CD4-positive, alpha-beta T cell (primary cell): ENCODE results near the gene CUL9. TPM values are rescaled to one million over a fixed set of nuclear protein-coding genes. Genes with fewer than 3 reads are reported as not detected.

ENCODE experiments used
- ATAC-seq: fragments of 200-7000 bp; cut with Tn5 transposase; one replicate; pipeline ENCODE4 v1.10.0; 2022; ENCODE audit warnings: mild to moderate bottlenecking; ENCODE audit not compliant: poor library complexity
- CTCF ChIA-PET: fragments of 350-600 bp; sonication (Branson Sonifier 250); formaldehyde crosslinking; loops from one replicate; lab custom pipeline; 2021; ENCODE audit warnings: antibody characterized with exemption, inconsistent platforms; lab: Charles Lee
- POLR2A ChIA-PET: fragments of 350-600 bp; sonication (Branson Sonifier 250); formaldehyde crosslinking; loops from one replicate; lab custom pipeline; 2021; ENCODE audit warnings: antibody characterized with exemption, inconsistent platforms; lab: Charles Lee
- DNase-seq, 14 experiments: peaks; one replicate each; pipeline ENCODE4 v3.0.0-alpha.2; 2013 to 2020; ENCODE audit warnings: mixed read lengths in 2 of 14
- H3K27ac ChIP-seq, 2 donors: one replicate each; pipeline versions ENCODE4 v1.5.1 to v1.7.0; 2013; ENCODE audit warnings: low read length in 2 of 2, low read depth in 1 of 2, mild to moderate bottlenecking in 1 of 2
- H3K27me3 ChIP-seq, 2 experiments: 1 replicate in 1 of 2; 2 replicates in 1 of 2; pipeline versions ENCODE4 v1.6.1 to v1.7.0; 2013; ENCODE audit warnings: low read length in 2 of 2, control low read depth in 1 of 2, mild to moderate bottlenecking in 1 of 2, moderate library complexity in 1 of 2; ENCODE audit not compliant: insufficient read depth in 2 of 2, control insufficient read depth in 1 of 2
- H3K36me3 ChIP-seq: one replicate; pipeline ENCODE4 v1.6.1; 2013; ENCODE audit warnings: low read length, control low read depth; ENCODE audit not compliant: insufficient read depth
- H3K4me1 ChIP-seq: one replicate; pipeline ENCODE4 v1.6.1; 2013; ENCODE audit warnings: low read length, control low read depth; ENCODE audit not compliant: insufficient read depth
- H3K4me3 ChIP-seq: one replicate; pipeline ENCODE4 v1.5.1; 2013; ENCODE audit warnings: mild to moderate bottlenecking, low read length, moderate library complexity
- H3K9me3 ChIP-seq, 2 experiments: 1 replicate in 1 of 2; 2 replicates in 1 of 2; pipeline versions ENCODE4 v1.6.1 to v1.7.0; 2013; ENCODE audit warnings: low read length in 2 of 2, mild to moderate bottlenecking in 2 of 2, control low read depth in 1 of 2, moderate library complexity in 1 of 2; ENCODE audit not compliant: control insufficient read depth in 1 of 2, insufficient read depth in 1 of 2
- H3K27ac Mint-ChIP-seq: one replicate; pipeline ENCODE4 v1.8.0; 2020; ENCODE audit warnings: mixed read lengths
- H3K27me3 Mint-ChIP-seq: one replicate; pipeline ENCODE4 v1.8.0; 2021; ENCODE audit warnings: mixed read lengths
- H3K36me3 Mint-ChIP-seq: one replicate; pipeline ENCODE4 v1.8.0; 2021; ENCODE audit warnings: low read depth, mixed read lengths
- H3K4me1 Mint-ChIP-seq: one replicate; pipeline ENCODE4 v1.8.0; 2021; ENCODE audit warnings: low read depth, mixed read lengths
- H3K4me3 Mint-ChIP-seq: one replicate; pipeline ENCODE4 v1.8.0; 2020; ENCODE audit warnings: mild to moderate bottlenecking, mixed read lengths
- H3K9me3 Mint-ChIP-seq: one replicate; pipeline ENCODE4 v1.8.0; 2020; ENCODE audit warnings: mixed read lengths
- intact Hi-C, 2 experiments: fragments of 100-400 bp; cut with DNase I in 1 of 2; cut with micrococcal nuclease in 1 of 2; formaldehyde crosslinking; loops; one replicate each; pipeline versions ENCODE4 v1.15.1 to v1.9.0; 2023 to 2025; cut with DNase I, micrococcal nuclease
- total RNA-seq, 174 experiments: library from RNA in 2 of 174; stranded (reverse) in 2 of 174; gene quantifications; one replicate each; pipeline ENCODE4 v1.2.3 and lab custom pipeline; 2021 to 2026
- TF ChIP-seq, protein P1 (sequence below): fragments of 200-600 bp; IDR thresholded peaks from one replicate; pipeline ENCODE4 v1.8.0; 2022; ENCODE audit warnings: antibody characterized with exemption, mild to moderate bottlenecking

The CUL9 gene
- total RNA-seq, 2 experiments from 2014 or later = 75.5 to 79.2 TPM

DNA sequence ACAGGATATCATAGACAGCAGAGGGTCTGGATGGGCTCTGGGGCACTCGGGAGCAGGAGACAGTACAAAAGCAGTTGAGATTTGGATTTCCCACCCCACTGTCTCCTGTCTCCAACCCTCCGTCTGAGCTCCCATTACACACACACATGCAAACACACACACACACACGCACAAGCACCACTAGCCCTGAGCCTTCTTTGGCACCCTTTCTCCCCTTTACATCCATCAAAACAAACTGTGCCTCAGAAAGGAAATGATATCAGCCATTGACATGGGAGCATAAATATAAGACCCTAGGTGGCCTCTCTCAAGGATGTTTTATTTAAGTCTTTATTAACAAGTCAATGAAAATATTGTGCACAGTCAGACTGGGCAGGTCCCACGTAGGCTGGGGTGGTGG lies 78.8 kb downstream of the CUL9 start:
- POLR2A ChIA-PET = no interaction called here
- intact Hi-C loops = loop anchor here in 1 of 2 experiments (5.0 kb wide), 1 partner anchor 72 kb away; no protein-coding TSS in a partner anchor

DNA sequence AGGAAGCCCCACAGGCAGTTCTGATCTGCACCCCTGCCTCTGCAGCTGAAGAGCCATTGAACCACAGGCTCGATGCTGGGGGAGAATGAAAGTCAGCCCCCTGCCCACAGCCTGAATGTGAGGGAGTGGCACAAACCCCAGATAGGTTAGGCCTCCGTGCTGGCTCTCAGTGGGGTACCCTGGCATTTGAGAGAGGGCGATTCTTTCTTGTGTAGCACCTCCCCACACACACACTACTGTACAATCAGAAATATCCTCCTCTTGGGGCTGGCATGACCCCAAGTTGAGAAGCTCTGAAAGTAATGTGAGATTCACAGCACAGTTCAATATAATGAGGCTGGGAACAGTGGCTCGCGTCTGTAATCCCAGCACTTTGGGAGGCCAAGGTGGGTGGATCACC lies 79.2 kb downstream of the CUL9 start:
- POLR2A ChIA-PET = no interaction called here
- H3K36me3 Mint-ChIP-seq = no peaks in the 10 kb centered on the region
- peaks cover 9% of the 10 kb centered on the region for H3K27me3 Mint-ChIP-seq
- Histone ChIP-seq H3K27ac (no peak overlapping the region), H3K36me3 (no peaks in the 10 kb centered on the region), H3K4me3 (no peak overlapping the region), H3K9me3 (no peaks in the 10 kb centered on the region), H3K27me3 (peaks cover 0 to 4% of the 10 kb centered on the region in 2 experiments), H3K4me1 (peaks cover 3% of the 10 kb centered on the region)
- ATAC-seq = no peak
- H3K4me1 Mint-ChIP-seq = no peaks in the 10 kb centered on the region
- no peak for DNase-seq
- TF ChIP-seq, protein P1, sequence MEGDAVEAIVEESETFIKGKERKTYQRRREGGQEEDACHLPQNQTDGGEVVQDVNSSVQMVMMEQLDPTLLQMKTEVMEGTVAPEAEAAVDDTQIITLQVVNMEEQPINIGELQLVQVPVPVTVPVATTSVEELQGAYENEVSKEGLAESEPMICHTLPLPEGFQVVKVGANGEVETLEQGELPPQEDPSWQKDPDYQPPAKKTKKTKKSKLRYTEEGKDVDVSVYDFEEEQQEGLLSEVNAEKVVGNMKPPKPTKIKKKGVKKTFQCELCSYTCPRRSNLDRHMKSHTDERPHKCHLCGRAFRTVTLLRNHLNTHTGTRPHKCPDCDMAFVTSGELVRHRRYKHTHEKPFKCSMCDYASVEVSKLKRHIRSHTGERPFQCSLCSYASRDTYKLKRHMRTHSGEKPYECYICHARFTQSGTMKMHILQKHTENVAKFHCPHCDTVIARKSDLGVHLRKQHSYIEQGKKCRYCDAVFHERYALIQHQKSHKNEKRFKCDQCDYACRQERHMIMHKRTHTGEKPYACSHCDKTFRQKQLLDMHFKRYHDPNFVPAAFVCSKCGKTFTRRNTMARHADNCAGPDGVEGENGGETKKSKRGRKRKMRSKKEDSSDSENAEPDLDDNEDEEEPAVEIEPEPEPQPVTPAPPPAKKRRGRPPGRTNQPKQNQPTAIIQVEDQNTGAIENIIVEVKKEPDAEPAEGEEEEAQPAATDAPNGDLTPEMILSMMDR = no peak
- intact Hi-C loops = loop anchor here in 1 of 2 experiments (5.0 kb wide), 1 partner anchor 71 kb away; no protein-coding TSS in a partner anchor
- no peaks in the 10 kb centered on the region for H3K9me3 Mint-ChIP-seq
- no peak overlapping the region for H3K27ac Mint-ChIP-seq
- CTCF ChIA-PET = no interaction called here
- no peak overlapping the region for H3K4me3 Mint-ChIP-seq

More for the DNA sequence above, 78.8 kb downstream of the CUL9 start:
- DNase-seq (no peak), ATAC-seq (no peak)
- Histone ChIP-seq H3K36me3 (no peaks in the 10 kb centered on the region), H3K27me3 (peaks cover 0 to 4% of the 10 kb centered on the region in 2 experiments), H3K9me3 (no peaks in the 10 kb centered on the region), H3K27ac (no peak overlapping the region), H3K4me1 (peaks cover 3% of the 10 kb centered on the region), H3K4me3 (no peak overlapping the region)
- no peak overlapping the region for H3K27ac Mint-ChIP-seq
- CTCF ChIA-PET = no interaction called here
- no peaks in the 10 kb centered on the region for H3K36me3 Mint-ChIP-seq
- peaks cover 11% of the 10 kb centered on the region for H3K27me3 Mint-ChIP-seq
- TF ChIP-seq, protein P1 = no peak
- no peak overlapping the region for H3K4me3 Mint-ChIP-seq
- no peaks in the 10 kb centered on the region for H3K4me1 Mint-ChIP-seq
- H3K9me3 Mint-ChIP-seq = no peaks in the 10 kb centered on the region

DNA sequence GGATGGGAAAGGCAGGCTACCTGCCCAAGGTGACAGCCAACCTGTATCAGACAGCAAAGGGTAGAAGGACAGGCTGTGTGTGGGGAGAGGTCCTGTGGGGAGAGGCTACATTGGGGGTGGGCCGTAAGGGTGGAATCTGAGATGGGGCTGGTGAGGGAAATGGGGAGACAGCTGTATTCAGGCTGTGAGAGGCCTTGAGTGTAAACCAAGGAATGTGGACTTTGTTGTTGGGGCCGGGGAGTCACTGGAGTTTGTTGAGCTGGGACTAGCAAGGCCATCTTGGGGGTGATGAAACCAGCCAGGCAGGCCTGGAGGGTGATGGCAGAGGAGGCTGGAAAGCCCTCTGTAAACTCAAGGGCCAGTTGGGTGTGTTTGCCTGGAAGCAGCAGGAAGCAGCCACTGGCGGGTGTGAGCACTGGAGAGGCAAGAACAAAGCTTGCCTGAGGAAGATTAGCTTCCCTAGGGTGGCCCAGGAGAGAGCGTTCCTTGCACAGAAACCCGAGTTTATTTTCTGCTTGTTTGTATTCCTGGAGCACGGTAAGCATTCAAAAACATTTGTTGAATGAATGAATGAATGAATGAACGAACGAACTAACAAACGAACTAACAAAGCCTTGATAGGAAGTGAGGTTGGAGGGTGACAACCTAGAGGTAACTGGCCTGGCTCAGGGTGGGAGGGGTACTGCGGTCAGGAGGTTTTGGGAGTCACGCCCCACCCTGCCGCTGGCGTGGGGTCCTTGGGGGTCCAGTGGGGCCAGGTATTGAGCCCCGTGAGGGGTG lies 80.2 kb downstream of the CUL9 start:
- ChIA-PET POLR2A (no interaction called here), CTCF (interaction anchor here (0.6 to 2.0 kb wide), 4 partner anchors 71 to 245 kb away, joined by 3 to 11 read pairs (median 6); no protein-coding TSS in a partner anchor)
- no peak for ATAC-seq
- peaks cover 0 to 2% of the 10 kb centered on the region in 2 experiments for H3K27me3 ChIP-seq
- H3K4me1 ChIP-seq = peaks cover 3% of the 10 kb centered on the region
- intact Hi-C loops = loop anchor here in 1 of 2 experiments (5.0 kb wide), 1 partner anchor 70 kb away; no protein-coding TSS in a partner anchor
- no peaks in the 10 kb centered on the region for H3K36me3 ChIP-seq
- no peak overlapping the region for H3K27ac Mint-ChIP-seq
- H3K36me3 Mint-ChIP-seq = no peaks in the 10 kb centered on the region
- DNase-seq = no peak
- H3K4me3 ChIP-seq = no peak overlapping the region
- no peak overlapping the region for H3K4me3 Mint-ChIP-seq
- H3K27me3 Mint-ChIP-seq = peaks cover 9% of the 10 kb centered on the region
- no peaks in the 10 kb centered on the region for H3K9me3 Mint-ChIP-seq
- TF ChIP-seq, protein P1 = no peak
- no peaks in the 10 kb centered on the region for H3K4me1 Mint-ChIP-seq
- no peaks in the 10 kb centered on the region for H3K9me3 ChIP-seq
- H3K27ac ChIP-seq = no peak overlapping the region
